Fibroblast of lung (primary cell): Measurements from ENCODE around the gene MSANTD3. TPM values are rescaled to one million over a fixed set of nuclear protein-coding genes. Genes with fewer than 3 reads are reported as not detected.
A peak's percentile ranks its signal among the peaks of the same experiment; 100 is the strongest.

Experiments
- DNase-seq, 2 donors: peaks; one replicate each; pipeline versions ENCODE4 v3.0.0 to v3.0.0-alpha.2; 2010; ENCODE audit warnings: low read depth in 2 of 2
- H2AFZ ChIP-seq: 2 replicates; pipeline ENCODE4 v1.5.1; 2012; ENCODE audit warnings: low read length, control low read depth, inconsistent platforms
- H3K27ac ChIP-seq: 2 replicates; pipeline ENCODE4 v1.5.1; 2011; ENCODE audit warnings: low read length, control low read depth; ENCODE audit not compliant: insufficient read depth
- H3K27me3 ChIP-seq: 2 replicates; pipeline ENCODE4 v1.5.1; 2011; ENCODE audit warnings: mild to moderate bottlenecking, low read length; ENCODE audit not compliant: control insufficient read depth, insufficient read depth
- H3K36me3 ChIP-seq: 2 replicates; pipeline ENCODE4 v1.5.1; 2011; ENCODE audit warnings: low read length; ENCODE audit not compliant: control insufficient read depth, insufficient read depth
- H3K4me1 ChIP-seq: 2 replicates; pipeline ENCODE4 v1.5.1; 2011; ENCODE audit warnings: low read length; ENCODE audit not compliant: control insufficient read depth, insufficient read depth; ENCODE audit errors: extremely low read depth
- H3K4me2 ChIP-seq: 2 replicates; pipeline ENCODE4 v1.5.1; 2011; ENCODE audit warnings: low read length, control low read depth; ENCODE audit not compliant: insufficient read depth; ENCODE audit errors: extremely low read depth
- H3K4me3 ChIP-seq, 4 experiments: fragments of 200-600 bp in 1 of 4; sonication (generic) in 1 of 4; replicated peaks in 1 of 4; 2 replicates each; pipeline ENCODE4 v1.5.1; 2011 to 2016; ENCODE audit warnings: low read length in 4 of 4, low read depth in 3 of 4, mild to moderate bottlenecking in 3 of 4, control low read depth in 2 of 4, inconsistent platforms in 1 of 4, mixed read lengths in 1 of 4; ENCODE audit not compliant: insufficient read depth in 1 of 4; ENCODE audit errors: control extremely low read depth in 1 of 4
- H3K79me2 ChIP-seq: 2 replicates; pipeline ENCODE4 v1.5.1; 2012; ENCODE audit warnings: mild to moderate bottlenecking, low read length, inconsistent platforms; ENCODE audit not compliant: control insufficient read depth, insufficient read depth
- H3K9ac ChIP-seq: 2 replicates; pipeline ENCODE4 v1.5.1; 2011; ENCODE audit warnings: mild to moderate bottlenecking, low read length, control low read depth; ENCODE audit not compliant: insufficient read depth
- H3K9me3 ChIP-seq: 2 replicates; pipeline ENCODE4 v1.5.1; 2012; ENCODE audit warnings: low read depth, low read length; ENCODE audit not compliant: control insufficient read depth, insufficient read depth
- H4K20me1 ChIP-seq: 2 replicates; pipeline ENCODE4 v1.5.1; 2011; ENCODE audit warnings: low read length; ENCODE audit not compliant: control insufficient read depth, insufficient read depth; ENCODE audit errors: extremely low read depth
- EZH2 ChIP-seq: IDR thresholded peaks from 2 replicates; pipeline ENCODE4 v1.5.1; 2012; ENCODE audit warnings: low read length, control low read depth, mild to moderate bottlenecking; ENCODE audit errors: missing control alignments
- polyA plus RNA-seq, 2 donors: library from polyadenylated mRNA; depleted of rRNA in 1 of 2; stranded (reverse) in 1 of 2; unstranded in 1 of 2; fragments of >200 nt; gene quantifications; 2 replicates each; pipeline ENCODE4 v1.2.1, GENCODE V29; 2011 to 2012; ENCODE audit warnings: missing spikeins in 1 of 2
- total RNA-seq: library from RNA; depleted of rRNA; stranded (reverse); fragments of >200 nt; gene quantifications from 2 replicates; pipeline ENCODE4 v1.2.1, GENCODE V29; 2014
- TF ChIP-seq, protein P1 (sequence below), 2 donors: IDR thresholded peaks in 1 of 2; conservative IDR thresholded peaks in 1 of 2; 1 replicate in 1 of 2; 2 replicates in 1 of 2; pipeline ENCODE4 v1.5.1; 2011 to 2012; ENCODE audit warnings: low read length in 2 of 2, control low read depth in 1 of 2, inconsistent platforms in 1 of 2, low read depth in 1 of 2, mild to moderate bottlenecking in 1 of 2

MSANTD3 gene
- total and polyA plus RNA-seq, 2 donors (not counting 1 experiment from before 2014, with no cell fraction given) = 54.2 to 59.6 TPM

DNA sequence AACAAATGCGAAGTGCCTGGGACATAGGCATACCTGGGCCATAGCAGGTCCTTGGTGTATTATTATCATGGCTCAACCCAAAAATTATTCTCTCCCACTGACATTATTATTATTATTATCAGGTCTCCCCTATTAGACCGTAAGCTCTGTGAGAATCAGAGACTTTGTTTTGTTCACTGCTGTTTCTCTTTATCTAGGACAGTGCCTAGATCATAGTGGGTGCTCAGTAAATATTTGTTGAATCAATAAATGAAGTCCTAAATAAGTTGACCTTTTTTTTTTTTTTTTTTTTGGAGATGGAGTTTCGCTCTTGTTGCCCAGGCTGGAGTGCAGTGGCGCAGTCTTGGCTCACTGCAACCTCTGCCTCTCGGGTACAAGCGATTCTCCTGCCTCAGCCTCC is 41.1 kb downstream of the MSANTD3 start:
- DNase-seq = no peak
- H3K9ac ChIP-seq = no peak overlapping the region
- no peak for TF ChIP-seq EZH2
- TF ChIP-seq, protein P1, sequence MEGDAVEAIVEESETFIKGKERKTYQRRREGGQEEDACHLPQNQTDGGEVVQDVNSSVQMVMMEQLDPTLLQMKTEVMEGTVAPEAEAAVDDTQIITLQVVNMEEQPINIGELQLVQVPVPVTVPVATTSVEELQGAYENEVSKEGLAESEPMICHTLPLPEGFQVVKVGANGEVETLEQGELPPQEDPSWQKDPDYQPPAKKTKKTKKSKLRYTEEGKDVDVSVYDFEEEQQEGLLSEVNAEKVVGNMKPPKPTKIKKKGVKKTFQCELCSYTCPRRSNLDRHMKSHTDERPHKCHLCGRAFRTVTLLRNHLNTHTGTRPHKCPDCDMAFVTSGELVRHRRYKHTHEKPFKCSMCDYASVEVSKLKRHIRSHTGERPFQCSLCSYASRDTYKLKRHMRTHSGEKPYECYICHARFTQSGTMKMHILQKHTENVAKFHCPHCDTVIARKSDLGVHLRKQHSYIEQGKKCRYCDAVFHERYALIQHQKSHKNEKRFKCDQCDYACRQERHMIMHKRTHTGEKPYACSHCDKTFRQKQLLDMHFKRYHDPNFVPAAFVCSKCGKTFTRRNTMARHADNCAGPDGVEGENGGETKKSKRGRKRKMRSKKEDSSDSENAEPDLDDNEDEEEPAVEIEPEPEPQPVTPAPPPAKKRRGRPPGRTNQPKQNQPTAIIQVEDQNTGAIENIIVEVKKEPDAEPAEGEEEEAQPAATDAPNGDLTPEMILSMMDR (conservative IDR thresholded peaks at IDR 0.05 in 1 of 2, IDR thresholded peaks at IDR 0.05 in 1 of 2; ENCODE audit: low read depth in 1 of 2, low read length in 2 of 2) = no peak
- no peak overlapping the region for H3K27ac ChIP-seq
- H3K36me3 ChIP-seq = no peaks in the 10 kb centered on the region
- H4K20me1 ChIP-seq = no peaks in the 10 kb centered on the region
- H3K4me2 ChIP-seq = no peak overlapping the region
- H3K79me2 ChIP-seq = no peaks in the 10 kb centered on the region
- H3K9me3 ChIP-seq = no peaks in the 10 kb centered on the region
- no peaks in the 10 kb centered on the region for H3K4me1 ChIP-seq
- no peak overlapping the region for H3K4me3 ChIP-seq
- H2AFZ ChIP-seq = no peak overlapping the region
- no peaks in the 10 kb centered on the region for H3K27me3 ChIP-seq

DNA sequence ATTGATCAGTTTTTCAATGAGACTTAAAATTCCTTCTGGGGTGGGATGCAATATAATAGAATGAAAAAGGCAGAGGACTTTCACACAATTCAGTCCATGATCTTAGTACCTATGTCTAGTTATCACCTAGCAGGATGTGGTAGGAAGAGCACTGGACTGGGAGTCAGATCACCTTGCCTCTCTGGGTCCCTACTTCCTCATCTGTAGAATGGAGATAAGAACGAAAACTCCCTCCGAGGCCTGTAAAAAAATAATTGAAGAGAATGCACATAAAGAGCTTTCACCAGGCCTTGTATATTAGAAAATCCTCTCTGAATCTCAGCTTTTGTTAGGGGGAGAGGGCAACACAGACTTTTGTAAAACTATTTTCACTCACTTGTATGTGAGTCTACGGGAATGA is 45.3 kb downstream of the MSANTD3 start:
- Histone ChIP-seq H3K4me3 (peak overlapping the region in 2 of 4 experiments; percentile 37 to 71), H3K79me2 (no peaks in the 10 kb centered on the region)

DNA sequence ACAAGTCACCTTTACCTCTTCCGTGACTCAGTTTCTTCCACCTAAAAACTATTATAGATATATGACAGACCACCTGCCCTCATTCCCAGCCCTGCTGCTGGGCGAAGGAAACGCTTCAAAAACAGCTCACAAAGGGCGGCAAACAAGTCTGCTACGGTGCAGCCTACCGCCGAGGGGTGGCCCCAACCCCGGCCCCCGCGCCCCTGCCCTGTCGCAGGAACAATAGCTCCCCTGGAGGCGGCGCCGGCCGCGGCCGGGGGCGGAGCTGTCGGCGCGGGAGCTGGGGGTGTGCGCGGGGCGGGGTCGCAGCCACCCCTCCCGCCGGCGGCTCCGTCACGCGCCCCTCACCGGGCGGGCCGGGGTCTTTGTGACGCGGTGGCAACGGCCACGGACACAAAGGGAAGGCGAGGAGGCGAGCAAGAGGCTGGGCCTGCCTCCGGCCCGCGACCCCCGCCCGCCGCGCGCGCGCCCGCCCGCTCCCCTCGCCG is 45.9 kb downstream of the MSANTD3 start, which contains the start of gene TMEFF1:
TSS of gene TMEFF1 (plus strand) at position 362 of the 488 bp plus-strand sequence. CDS start 396 bp downstream, outside the sequence.
- Histone ChIP-seq H3K4me2 (peak within 1 kb of the TSS; percentile 79), H3K27me3 (no peaks in the 10 kb centered on the region)

More for the DNA sequence above, 45.3 kb downstream of the MSANTD3 start:
- no peak overlapping the region for H3K4me2 ChIP-seq
- H4K20me1 ChIP-seq = no peaks in the 10 kb centered on the region
- no peak for DNase-seq
- no peak for TF ChIP-seq EZH2
- TF ChIP-seq, protein P1 (conservative IDR thresholded peaks at IDR 0.05 in 1 of 2, IDR thresholded peaks at IDR 0.05 in 1 of 2; ENCODE audit: low read depth in 1 of 2, low read length in 2 of 2) = no peak
- H3K27ac ChIP-seq = no peak overlapping the region
- no peaks in the 10 kb centered on the region for H3K27me3 ChIP-seq
- H2AFZ ChIP-seq = no peak overlapping the region
- H3K9me3 ChIP-seq = no peaks in the 10 kb centered on the region
- no peaks in the 10 kb centered on the region for H3K4me1 ChIP-seq
- no peaks in the 10 kb centered on the region for H3K36me3 ChIP-seq
- no peak overlapping the region for H3K9ac ChIP-seq

More for the DNA sequence above, 45.9 kb downstream of the MSANTD3 start, which contains the start of gene TMEFF1:
- Histone ChIP-seq H3K4me1 (no peaks in the 10 kb centered on the region), H4K20me1 (no peaks in the 10 kb centered on the region), H3K9me3 (no peaks in the 10 kb centered on the region), H3K27ac (peak within 1 kb of the TSS; percentile 46), H3K9ac (peak within 1 kb of the TSS; percentile 59), H2AFZ (peak within 1 kb of the TSS; percentile 39), H3K36me3 (no peaks in the 10 kb centered on the region), H3K4me3 (peak within 1 kb of the TSS; percentile 39 to 74 (median 70)), H3K79me2 (no peaks in the 10 kb centered on the region)
- no peak for TF ChIP-seq EZH2
- TF ChIP-seq, protein P1 (conservative IDR thresholded peaks at IDR 0.05 in 1 of 2, IDR thresholded peaks at IDR 0.05 in 1 of 2; ENCODE audit: low read depth in 1 of 2, low read length in 2 of 2) = no peak
- DNase-seq = peak in 1 of 2 donors; percentile 41
